Calu3 (cell line): ENCODE data around the gene OLIG2. TPM values are rescaled to one million over a fixed set of nuclear protein-coding genes. Genes with fewer than 3 reads are reported as not detected.

Source experiments
- BruUV-seq: library from RNA; stranded (reverse); fragments of 400-500 nt; replicated peaks from 2 replicates; lab custom pipeline; 2021; lab: Mats Ljungman, UMichigan
- CTCF ChIA-PET: fragments of 300-600 bp; sonication (Branson Sonifier 250); formaldehyde crosslinking; loops from one replicate; lab custom pipeline; 2022; ENCODE audit warnings: antibody characterized with exemption; lab: Charles Lee
- DNase-seq: peaks from one replicate; pipeline ENCODE4 v3.0.0; 2022
- H3K27ac Mint-ChIP-seq: one replicate; pipeline ENCODE4 v1.8.0; 2022; ENCODE audit warnings: mixed read lengths; ENCODE audit not compliant: unreplicated experiment
- H3K27me3 Mint-ChIP-seq: one replicate; pipeline ENCODE4 v1.8.0; 2022; ENCODE audit warnings: mixed read lengths; ENCODE audit not compliant: unreplicated experiment
- H3K36me3 Mint-ChIP-seq: one replicate; pipeline ENCODE4 v1.8.0; 2022; ENCODE audit warnings: mild to moderate bottlenecking, moderate library complexity, mixed read lengths; ENCODE audit not compliant: insufficient read depth, unreplicated experiment
- H3K4me1 Mint-ChIP-seq: one replicate; pipeline ENCODE4 v1.8.0; 2022; ENCODE audit warnings: mild to moderate bottlenecking, low read depth, mixed read lengths; ENCODE audit not compliant: unreplicated experiment
- H3K4me3 Mint-ChIP-seq: one replicate; pipeline ENCODE4 v1.8.0; 2022; ENCODE audit warnings: mild to moderate bottlenecking, low read depth, moderate library complexity, mixed read lengths; ENCODE audit not compliant: unreplicated experiment
- H3K9me3 Mint-ChIP-seq: one replicate; pipeline ENCODE4 v1.8.0; 2022; ENCODE audit warnings: low read depth, mixed read lengths; ENCODE audit not compliant: unreplicated experiment
- intact Hi-C: fragments of 100-400 bp; cut with micrococcal nuclease; formaldehyde crosslinking; loops from one replicate; pipeline ENCODE4 v1.10.0; 2022; ENCODE audit not compliant: unreplicated experiment
- total RNA-seq: library from RNA; stranded (reverse); gene quantifications from 2 replicates; pipeline ENCODE4 v1.2.3, GENCODE V29; 2022
- TF ChIP-seq, protein P1 (sequence below): fragments of 200-600 bp; IDR thresholded peaks from one replicate; pipeline ENCODE4 v1.8.0; 2022; ENCODE audit warnings: antibody characterized with exemption; ENCODE audit not compliant: unreplicated experiment

OLIG2 gene
- total RNA-seq, 1 experiment from 2014 or later, result not detected

- TF ChIP-seq, protein P1, sequence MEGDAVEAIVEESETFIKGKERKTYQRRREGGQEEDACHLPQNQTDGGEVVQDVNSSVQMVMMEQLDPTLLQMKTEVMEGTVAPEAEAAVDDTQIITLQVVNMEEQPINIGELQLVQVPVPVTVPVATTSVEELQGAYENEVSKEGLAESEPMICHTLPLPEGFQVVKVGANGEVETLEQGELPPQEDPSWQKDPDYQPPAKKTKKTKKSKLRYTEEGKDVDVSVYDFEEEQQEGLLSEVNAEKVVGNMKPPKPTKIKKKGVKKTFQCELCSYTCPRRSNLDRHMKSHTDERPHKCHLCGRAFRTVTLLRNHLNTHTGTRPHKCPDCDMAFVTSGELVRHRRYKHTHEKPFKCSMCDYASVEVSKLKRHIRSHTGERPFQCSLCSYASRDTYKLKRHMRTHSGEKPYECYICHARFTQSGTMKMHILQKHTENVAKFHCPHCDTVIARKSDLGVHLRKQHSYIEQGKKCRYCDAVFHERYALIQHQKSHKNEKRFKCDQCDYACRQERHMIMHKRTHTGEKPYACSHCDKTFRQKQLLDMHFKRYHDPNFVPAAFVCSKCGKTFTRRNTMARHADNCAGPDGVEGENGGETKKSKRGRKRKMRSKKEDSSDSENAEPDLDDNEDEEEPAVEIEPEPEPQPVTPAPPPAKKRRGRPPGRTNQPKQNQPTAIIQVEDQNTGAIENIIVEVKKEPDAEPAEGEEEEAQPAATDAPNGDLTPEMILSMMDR, result no peak
- intact Hi-C loops, result no loop called here
- H3K4me3 Mint-ChIP-seq, result no peak overlapping the region
- DNase-seq, result no peak
- CTCF ChIA-PET, result no interaction called here
- no TSS peak for BruUV-seq
- H3K27me3 Mint-ChIP-seq, result peaks cover 70% of the 10 kb centered on the region
- H3K27ac Mint-ChIP-seq, result no peak overlapping the region
- H3K36me3 Mint-ChIP-seq, result no peaks in the 10 kb centered on the region
- H3K9me3 Mint-ChIP-seq, result no peaks in the 10 kb centered on the region
- no peaks in the 10 kb centered on the region for H3K4me1 Mint-ChIP-seq
Measured at GRCh38 chr21:33047231-33047630, 21.5 kb downstream of the OLIG2 start.

DNA sequence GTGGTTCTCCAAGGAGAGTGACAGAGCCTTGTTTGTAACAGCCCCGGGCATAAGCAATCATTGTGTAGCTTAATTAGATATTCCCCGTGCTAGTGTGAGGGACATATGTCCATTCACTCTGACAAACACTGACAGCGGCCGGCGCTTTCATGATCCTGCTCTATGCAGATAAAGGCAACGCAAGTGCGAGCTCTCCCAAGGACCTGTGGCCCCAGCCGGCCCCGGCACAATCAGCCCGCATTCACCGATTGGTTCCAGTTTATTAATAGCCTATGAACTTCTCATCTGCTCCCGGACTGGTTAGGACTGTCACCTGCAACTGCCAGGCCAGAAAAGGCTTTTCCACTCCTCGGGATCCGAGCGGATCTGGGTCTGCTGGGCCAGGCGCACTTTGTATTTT is 26.2 kb downstream of the OLIG2 start:
- CTCF ChIA-PET, result no interaction called here
- intact Hi-C loops, result no loop called here
- Mint-ChIP-seq H3K4me3 (no peak overlapping the region), H3K27me3 (peaks cover 80% of the 10 kb centered on the region), H3K36me3 (no peaks in the 10 kb centered on the region), H3K9me3 (no peaks in the 10 kb centered on the region), H3K27ac (no peak overlapping the region), H3K4me1 (no peaks in the 10 kb centered on the region)
- DNase-seq, result no peak
- TF ChIP-seq, protein P1, result no peak
- no TSS peak for BruUV-seq

DNA sequence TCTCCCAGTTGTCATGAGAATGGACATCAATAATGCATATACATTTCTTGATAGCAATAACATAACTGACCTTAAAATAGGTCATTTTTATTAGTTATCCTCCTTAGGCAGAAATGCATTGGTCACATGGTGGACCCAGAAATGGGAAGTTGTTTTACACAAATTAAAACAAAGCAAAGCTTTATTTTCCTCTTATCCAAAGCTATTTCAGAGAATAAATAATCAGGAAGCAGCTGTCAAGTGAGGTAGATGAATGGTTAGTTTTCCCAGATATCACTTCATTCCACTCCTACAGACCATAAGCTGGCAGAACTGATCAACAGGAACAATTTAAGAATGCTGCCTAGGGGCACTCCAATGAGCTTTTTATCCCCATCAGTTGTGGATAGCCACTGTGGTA is 28.2 kb downstream of the OLIG2 start:
- Mint-ChIP-seq H3K4me3 (no peak overlapping the region), H3K27ac (no peak overlapping the region), H3K4me1 (no peaks in the 10 kb centered on the region), H3K36me3 (no peaks in the 10 kb centered on the region), H3K27me3 (peaks cover 80% of the 10 kb centered on the region), H3K9me3 (no peaks in the 10 kb centered on the region)
- CTCF ChIA-PET, result no interaction called here
- no TSS peak for BruUV-seq
- DNase-seq, result no peak
- intact Hi-C loops, result no loop called here
- TF ChIP-seq, protein P1, result no peak

GRCh38 chr21:33055991-33056390 is 30.3 kb downstream of the OLIG2 start:
- DNase-seq, result no peak
- H3K4me1 Mint-ChIP-seq, result no peaks in the 10 kb centered on the region
- intact Hi-C loops, result no loop called here
- TF ChIP-seq, protein P1, result no peak
- H3K36me3 Mint-ChIP-seq, result no peaks in the 10 kb centered on the region
- BruUV-seq, result no TSS peak
- no peak overlapping the region for H3K4me3 Mint-ChIP-seq
- H3K27me3 Mint-ChIP-seq, result peaks cover 100% of the 10 kb centered on the region
- no peaks in the 10 kb centered on the region for H3K9me3 Mint-ChIP-seq
- CTCF ChIA-PET, result no interaction called here
- no peak overlapping the region for H3K27ac Mint-ChIP-seq
